ENCODE measurements around the gene SGK1.
"Not testable (repeated sequence)": the region's sequence is repeated elsewhere in the genome, so short reads cannot be mapped to it uniquely, and the experiment has no call there.

The SGK1 gene

GRCh38 chr6:134299236-134299635, 18.7 kb downstream of the SGK1 start:
- DNase-seq: no peak

DNA sequence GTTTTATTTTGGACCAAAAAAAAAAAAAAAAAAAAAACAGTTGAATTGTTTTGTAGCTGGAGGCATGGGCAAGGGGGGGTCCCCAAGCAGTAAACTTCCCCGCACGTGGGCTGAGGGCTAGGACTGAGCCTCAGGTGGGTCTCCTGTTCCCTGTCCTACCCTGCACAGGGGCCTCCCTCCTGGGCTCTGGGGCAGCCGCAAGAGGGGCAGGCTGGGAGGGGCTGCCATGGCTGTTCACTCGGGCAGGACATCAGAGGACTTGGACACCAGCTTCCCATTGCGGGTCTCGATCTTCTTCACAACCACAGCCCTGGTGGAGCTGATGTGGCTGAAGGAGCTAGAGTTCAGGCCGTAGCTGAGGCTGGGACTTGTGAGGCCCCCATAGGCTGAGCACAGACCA, 21.1 kb downstream of the SGK1 start:
- no peak for DNase-seq

GRCh38 chr6:134295953-134296553, 21.9 kb downstream of the SGK1 start:
- no peak for DNase-seq

- DNase-seq: no peak
Observed at GRCh38 chr6:134293659-134294161, 24.2 kb downstream of the SGK1 start.

- DNase-seq: no peak
Observed at GRCh38 chr6:134291156-134291555, 26.8 kb downstream of the SGK1 start.

GRCh38 chr6:134289204-134289575, 28.7 kb downstream of the SGK1 start:
- DNase-seq: no peak

DNA sequence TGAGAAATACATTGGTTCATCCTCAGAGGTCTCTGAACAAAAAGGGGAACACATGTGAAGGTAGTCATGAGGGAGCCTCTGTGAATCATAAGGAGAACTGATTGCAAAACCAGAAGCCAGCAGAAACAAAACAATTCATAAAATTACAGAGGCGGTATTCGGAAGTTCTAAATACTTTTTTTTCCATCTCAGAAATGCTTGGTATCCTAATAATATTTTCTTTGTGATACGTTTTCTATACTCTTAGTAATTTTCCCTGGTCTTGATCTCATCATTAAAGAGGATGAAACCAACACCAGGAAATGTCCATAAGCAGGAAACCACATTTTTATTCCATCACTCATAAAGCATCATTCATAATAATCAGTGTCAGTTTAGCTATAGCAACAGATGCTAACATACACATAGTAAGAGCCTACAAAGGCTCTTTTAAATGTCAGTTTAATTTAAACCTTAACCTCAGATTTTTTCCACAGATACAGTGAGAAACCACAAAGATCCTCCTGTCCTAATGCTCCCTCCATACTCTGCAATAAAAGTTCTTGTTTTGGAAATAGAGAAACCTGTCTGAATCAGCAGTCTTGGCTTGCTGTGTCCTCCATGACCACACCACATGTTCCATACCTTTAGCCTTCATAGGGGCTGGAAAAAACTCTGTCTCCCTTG, 29.2 kb downstream of the SGK1 start:
- no peak for DNase-seq

- DNase-seq: no peak
Observed at GRCh38 chr6:134287859-134288537, 29.9 kb downstream of the SGK1 start.

GRCh38 chr6:134282816-134283215, 35.1 kb downstream of the SGK1 start:
- DNase-seq: no peak

GRCh38 chr6:134281388-134281787, 36.5 kb downstream of the SGK1 start:
- DNase-seq: no peak

GRCh38 chr6:134278000-134278399, 39.9 kb downstream of the SGK1 start:
- DNase-seq: no peak

- not testable (repeated sequence) for DNase-seq
Observed at GRCh38 chr6:134276891-134277377, 41.0 kb downstream of the SGK1 start.

- DNase-seq: no peak
Observed at GRCh38 chr6:134272374-134272773, 45.5 kb downstream of the SGK1 start.

GRCh38 chr6:134267917-134268361, 50.0 kb downstream of the SGK1 start:
- DNase-seq: no peak

- DNase-seq: no peak
Observed at GRCh38 chr6:134266776-134267175, 51.1 kb downstream of the SGK1 start.

DNA sequence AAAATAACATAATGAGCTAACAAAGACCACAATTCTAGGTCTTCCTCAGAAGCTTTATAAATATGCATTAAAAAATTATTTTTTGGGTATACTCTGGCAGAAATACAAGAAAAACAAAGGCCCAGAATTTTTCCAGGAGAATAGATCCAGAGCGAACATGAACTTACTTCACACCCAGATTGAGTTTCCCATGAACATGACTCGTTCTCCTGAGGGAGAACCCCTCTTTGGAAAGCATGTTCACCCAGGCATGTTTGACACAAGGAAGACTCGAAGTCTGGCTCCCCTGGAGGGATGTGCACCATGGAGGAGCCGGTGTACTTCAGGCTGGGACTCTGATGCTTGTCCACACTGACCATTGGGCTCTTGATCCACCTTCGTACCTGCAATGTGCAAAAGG, 56.1 kb downstream of the SGK1 start:
- no peak for DNase-seq

DNA sequence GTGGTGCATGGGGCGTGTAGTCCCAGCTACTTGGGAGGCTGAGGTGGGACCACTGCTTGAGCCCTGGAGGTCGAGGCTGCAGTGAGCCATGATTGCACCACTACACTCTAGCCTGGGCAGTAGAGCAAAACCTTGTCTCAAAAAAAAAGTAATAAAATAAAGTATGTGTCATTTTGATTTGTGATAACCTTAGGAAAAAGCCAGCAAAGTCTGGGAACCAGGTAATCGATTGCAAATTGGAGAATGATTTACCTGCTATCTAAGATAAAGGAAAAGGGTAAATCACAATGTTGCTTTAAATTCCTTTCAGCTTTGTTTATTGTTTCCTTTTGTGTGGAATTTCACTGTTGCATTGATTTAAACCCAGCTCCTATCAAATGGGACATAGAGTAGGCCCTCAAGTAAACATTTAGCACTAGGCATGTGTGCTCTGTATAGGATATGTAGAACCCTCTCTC, 59.0 kb downstream of the SGK1 start:
- DNase-seq: no peak

DNA sequence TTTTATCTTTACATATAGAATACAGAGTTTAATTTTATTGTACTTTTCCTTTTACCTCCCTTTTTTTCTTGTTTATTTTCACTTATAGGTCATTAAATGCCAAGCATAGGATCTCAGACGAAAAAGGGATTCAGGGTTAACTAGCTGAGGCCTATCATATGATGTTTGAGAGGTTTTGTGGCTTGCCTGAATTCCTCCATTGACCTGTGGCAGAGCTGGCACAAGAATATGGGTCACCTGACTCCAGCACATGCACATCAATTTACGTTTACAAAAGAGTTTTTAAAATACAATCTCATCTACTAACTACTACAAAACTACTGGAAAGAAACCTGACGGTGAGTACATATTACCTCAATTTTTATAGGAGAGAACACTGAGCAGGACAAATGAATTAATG, 60.4 kb downstream of the SGK1 start:
- no peak for DNase-seq

DNA sequence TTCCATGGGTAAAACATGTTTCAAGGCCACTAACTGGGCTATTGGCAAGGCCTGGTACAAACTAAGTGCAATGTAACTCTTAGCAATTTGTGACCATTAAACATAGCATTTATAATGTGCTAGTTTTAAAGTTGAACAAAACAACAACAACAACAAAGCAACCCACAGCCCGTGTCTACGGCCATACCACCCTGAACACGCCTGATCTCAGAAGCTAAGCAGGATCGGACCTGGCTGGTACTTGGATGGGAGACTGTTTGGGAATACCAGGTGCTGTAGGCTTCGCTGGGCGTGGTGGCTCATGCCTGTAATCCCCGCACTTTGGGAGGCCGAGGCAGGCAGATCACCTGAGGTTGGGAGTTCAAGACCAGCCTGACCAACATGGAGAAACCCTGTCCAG, 61.0 kb downstream of the SGK1 start:
- DNase-seq: no peak

DNA sequence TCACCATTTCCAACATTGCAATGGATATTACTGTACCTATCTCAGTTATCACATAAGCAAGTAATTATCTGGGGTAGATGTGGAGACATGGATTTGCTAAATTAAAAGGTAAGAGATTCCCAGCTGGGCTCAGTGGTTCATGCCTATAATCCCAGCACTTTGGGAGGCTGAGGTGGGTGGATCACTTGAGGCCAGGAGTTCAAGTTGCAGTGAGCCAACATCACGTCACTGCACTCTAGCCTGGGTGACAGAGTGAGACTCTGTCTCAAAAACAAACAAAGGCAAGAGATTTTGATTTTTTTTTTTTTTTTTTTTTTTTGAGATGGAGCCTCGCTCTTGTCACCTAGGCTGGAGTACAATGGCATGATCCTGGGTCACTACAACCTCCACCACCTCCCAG, 62.6 kb downstream of the SGK1 start:
- not testable (repeated sequence) for DNase-seq

DNA sequence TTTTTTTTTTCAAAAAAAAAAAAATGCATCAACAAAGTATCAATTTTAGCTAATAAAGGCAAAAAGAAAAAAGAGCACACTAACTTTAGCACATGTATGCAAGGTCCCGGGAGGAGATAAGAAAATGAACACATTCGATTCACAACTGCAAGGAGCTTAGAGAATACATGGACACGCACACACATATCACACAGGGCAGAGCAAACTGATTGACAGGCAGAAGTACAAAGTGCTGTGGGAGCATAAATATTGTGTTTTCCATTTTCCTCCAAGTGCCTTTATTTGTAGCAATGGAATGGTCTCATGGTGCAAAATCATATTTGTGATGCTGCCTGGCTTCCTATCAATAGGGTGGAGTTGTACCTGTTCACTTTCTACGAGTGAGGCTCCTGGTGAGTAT, 63.8 kb downstream of the SGK1 start:
- DNase-seq: no peak

GRCh38 chr6:134253681-134254080, 64.2 kb downstream of the SGK1 start:
- no peak for DNase-seq

- DNase-seq: no peak
Observed at GRCh38 chr6:134251320-134251719, 66.6 kb downstream of the SGK1 start.

GRCh38 chr6:134250776-134251175, 67.1 kb downstream of the SGK1 start:
- no peak for DNase-seq
